ENCODE measurements around the gene ATP8B3. TPM values are rescaled to one million over a fixed set of nuclear protein-coding genes. Genes with fewer than 3 reads are reported as not detected.

ATP8B3 gene
- total RNA-seq, 1 donor from 2014 or later: 0.41 TPM

DNA sequence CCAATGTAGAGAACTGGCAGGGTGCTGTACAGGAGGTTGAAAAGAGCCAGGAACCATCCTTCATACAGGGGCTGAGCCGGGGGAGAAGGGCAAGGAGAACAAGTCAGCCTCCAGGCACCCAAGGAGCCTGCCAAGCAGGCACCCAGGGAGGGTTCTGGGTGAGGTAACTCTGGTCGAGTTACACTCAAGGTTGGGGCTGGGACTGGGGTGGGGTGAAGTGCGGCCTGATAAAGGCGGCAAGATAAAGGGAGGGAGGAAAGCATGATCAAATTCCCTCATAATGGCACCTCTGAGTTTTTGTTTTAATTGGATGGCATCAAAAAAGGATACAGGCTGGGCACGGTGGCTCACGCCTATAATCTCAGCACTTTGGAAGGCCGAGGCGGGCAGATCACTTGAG is 25.0 kb downstream of the ATP8B3 start:
- Histone ChIP-seq H3K4me3 (no peak overlapping the region), H3K9me3 (replicated peaks) (peaks cover 11% of the 10 kb centered on the region), H3K27ac (replicated peaks) (no peak overlapping the region), H3K27me3 (ENCODE audit: low read depth) (peaks cover 91% of the 10 kb centered on the region), H3K36me3 (no peaks in the 10 kb centered on the region), H3K4me1 (peaks cover 12% of the 10 kb centered on the region)
- no peak for DNase-seq
- intact Hi-C loops (cut with micrococcal nuclease): no loop called here
- TF ChIP-seq CTCF (IDR thresholded peaks at IDR 0.05; ENCODE audit: borderline replicate concordance): no peak

GRCh38 chr19:1786668-1787067 is 25.4 kb downstream of the ATP8B3 start:
- H3K27ac ChIP-seq (replicated peaks): no peak overlapping the region
- H3K4me1 ChIP-seq: peaks cover 12% of the 10 kb centered on the region
- no peak for TF ChIP-seq CTCF (IDR thresholded peaks at IDR 0.05; ENCODE audit: borderline replicate concordance)
- intact Hi-C loops (cut with micrococcal nuclease): no loop called here
- H3K9me3 ChIP-seq (replicated peaks): peaks cover 16% of the 10 kb centered on the region
- peaks cover 91% of the 10 kb centered on the region for H3K27me3 ChIP-seq (ENCODE audit: low read depth)
- no peak overlapping the region for H3K4me3 ChIP-seq
- DNase-seq: no peak
- H3K36me3 ChIP-seq: no peaks in the 10 kb centered on the region

GRCh38 chr19:1785310-1785709 is 26.8 kb downstream of the ATP8B3 start:
- Histone ChIP-seq H3K4me1 (peaks cover 12% of the 10 kb centered on the region), H3K4me3 (no peak overlapping the region), H3K9me3 (replicated peaks) (peaks cover 23% of the 10 kb centered on the region), H3K36me3 (no peaks in the 10 kb centered on the region), H3K27me3 (ENCODE audit: low read depth) (peaks cover 94% of the 10 kb centered on the region), H3K27ac (replicated peaks) (no peak overlapping the region)
- no peak for DNase-seq
- no peak for TF ChIP-seq CTCF (IDR thresholded peaks at IDR 0.05; ENCODE audit: borderline replicate concordance)
- intact Hi-C loops (cut with micrococcal nuclease): no loop called here

DNA sequence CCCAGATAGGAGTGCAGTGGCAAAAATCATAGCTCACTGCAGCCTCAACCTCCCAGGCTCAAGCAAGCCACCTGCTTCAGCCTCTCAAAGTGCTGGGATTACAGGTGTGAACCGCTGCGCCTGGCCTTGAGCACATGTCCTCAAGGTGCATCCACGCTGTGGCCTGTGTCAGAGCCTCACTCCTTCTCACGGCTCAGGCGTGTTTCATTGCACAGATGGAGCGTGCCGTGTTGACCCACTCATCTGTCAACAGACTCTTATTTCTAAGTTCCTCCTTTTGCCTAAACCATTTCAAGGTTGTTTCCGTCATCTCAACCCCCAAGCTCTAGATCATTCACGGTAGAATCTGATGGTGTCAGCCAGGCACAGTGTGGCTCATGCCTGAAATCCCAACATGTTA is 28.2 kb downstream of the ATP8B3 start:
- peaks cover 98% of the 10 kb centered on the region for H3K27me3 ChIP-seq (ENCODE audit: low read depth)
- no peak overlapping the region for H3K4me3 ChIP-seq
- peaks cover 5% of the 10 kb centered on the region for H3K4me1 ChIP-seq
- H3K9me3 ChIP-seq (replicated peaks): peaks cover 23% of the 10 kb centered on the region
- TF ChIP-seq CTCF (IDR thresholded peaks at IDR 0.05; ENCODE audit: borderline replicate concordance): no peak
- DNase-seq: no peak
- H3K27ac ChIP-seq (replicated peaks): no peak overlapping the region
- intact Hi-C loops (cut with micrococcal nuclease): no loop called here
- no peaks in the 10 kb centered on the region for H3K36me3 ChIP-seq

DNA sequence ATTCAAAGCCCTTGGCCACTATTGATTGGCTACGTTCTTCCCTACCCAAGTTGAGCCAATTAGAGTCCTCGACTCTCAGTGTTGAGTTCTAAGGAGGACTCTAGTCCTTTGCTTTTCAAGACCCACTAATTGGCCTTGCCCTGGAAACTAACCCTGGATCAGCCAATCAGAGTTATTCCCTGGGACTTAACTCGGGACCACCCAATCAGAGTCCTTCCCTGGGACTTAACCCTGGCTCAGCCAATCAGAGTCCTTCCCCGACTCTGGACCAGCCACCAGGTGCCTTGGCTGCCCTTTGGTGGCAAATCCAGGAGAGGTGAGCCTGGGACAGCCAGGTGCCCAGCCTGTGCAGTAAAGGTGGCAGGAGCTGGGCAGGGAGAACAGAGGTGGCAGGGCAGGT is 28.7 kb downstream of the ATP8B3 start:
- H3K27me3 ChIP-seq (ENCODE audit: low read depth): peaks cover 96% of the 10 kb centered on the region

More for the DNA sequence above, 28.7 kb downstream of the ATP8B3 start:
- H3K4me1 ChIP-seq: no peaks in the 10 kb centered on the region
- no peak overlapping the region for H3K4me3 ChIP-seq
- peaks cover 23% of the 10 kb centered on the region for H3K9me3 ChIP-seq (replicated peaks)
- H3K36me3 ChIP-seq: no peaks in the 10 kb centered on the region
- intact Hi-C loops (cut with micrococcal nuclease): no loop called here
- no peak for TF ChIP-seq CTCF (IDR thresholded peaks at IDR 0.05; ENCODE audit: borderline replicate concordance)
- no peak overlapping the region for H3K27ac ChIP-seq (replicated peaks)
- DNase-seq: no peak
